Stimulated activated CD8-positive, alpha-beta memory T cell treated with anti-CD3 and anti-CD28 coated beads, Interleukin-15, amount 100 ng/mL, for 4 hours (primary cell): ENCODE data around the gene SLC6A19.
"Not testable (repeated sequence)": the region's sequence is repeated elsewhere in the genome, so short reads cannot be mapped to it uniquely, and the experiment has no call there.

Source experiments
- DNase-seq, 2 donors: peaks; one replicate each; pipeline ENCODE4 v3.0.0-alpha.2; 2020; ENCODE audit warnings: low read depth in 2 of 2

The SLC6A19 gene

GRCh38 chr5:1222621-1223277, 21.4 kb downstream of the SLC6A19 start:
- DNase-seq = no peak

- DNase-seq = no peak
These were observed 21.9 kb downstream of the SLC6A19 start for GRCh38 chr5:1223278-1223670.

- no peak for DNase-seq
These were observed 23.2 kb downstream of the SLC6A19 start for GRCh38 chr5:1224631-1225030.

GRCh38 chr5:1225081-1225480, 23.7 kb downstream of the SLC6A19 start, which contains the start of gene SLC6A18:
Gene SLC6A18, plus strand, starts transcription at chr5:1225381. Its CDS starts 97 bp downstream, at chr5:1225478.
- no peak for DNase-seq

GRCh38 chr5:1226231-1226630, 24.8 kb downstream of the SLC6A19 start:
- DNase-seq = no peak

GRCh38 chr5:1226839-1227581, 25.6 kb downstream of the SLC6A19 start:
- no peak for DNase-seq

- DNase-seq = no peak
These were observed 26.3 kb downstream of the SLC6A19 start for GRCh38 chr5:1227667-1228066.

GRCh38 chr5:1228120-1228519, 26.7 kb downstream of the SLC6A19 start:
- no peak for DNase-seq

- not testable (repeated sequence) for DNase-seq
These were observed 27.6 kb downstream of the SLC6A19 start for GRCh38 chr5:1229023-1229422.

GRCh38 chr5:1229822-1230221, 28.4 kb downstream of the SLC6A19 start:
- DNase-seq = no peak

- DNase-seq = no peak
These were observed 29.2 kb downstream of the SLC6A19 start for GRCh38 chr5:1230551-1230950.

- no peak for DNase-seq
These were observed 30.0 kb downstream of the SLC6A19 start for GRCh38 chr5:1231354-1231905.

GRCh38 chr5:1232780-1233179, 31.4 kb downstream of the SLC6A19 start:
- no peak for DNase-seq

GRCh38 chr5:1235379-1235778, 34.0 kb downstream of the SLC6A19 start:
- no peak for DNase-seq

- no peak for DNase-seq
These were observed 34.4 kb downstream of the SLC6A19 start for GRCh38 chr5:1235838-1236237.

- no peak for DNase-seq
These were observed 38.3 kb downstream of the SLC6A19 start for GRCh38 chr5:1239505-1240251.

- no peak for DNase-seq
These were observed 39.3 kb downstream of the SLC6A19 start for GRCh38 chr5:1240496-1241260.

GRCh38 chr5:1241509-1242080, 40.2 kb downstream of the SLC6A19 start:
- no peak for DNase-seq

GRCh38 chr5:1242733-1243486, 41.5 kb downstream of the SLC6A19 start:
- no peak for DNase-seq

GRCh38 chr5:1243487-1244130, 42.2 kb downstream of the SLC6A19 start:
- no peak for DNase-seq
